NCI-H146 treated with DMSO at 0.1 percent for 48 hours (cell line): Measurements from ENCODE around the gene SCLY.
"Not testable (repeated sequence)": the region's sequence is repeated elsewhere in the genome, so short reads cannot be mapped to it uniquely, and the experiment has no call there.

Experiments used
- DNase-seq: peaks from one replicate; lab custom pipeline; 2025; ENCODE audit not compliant: unreplicated experiment; lab: John Stamatoyannopoulos, UW

SCLY gene

DNA sequence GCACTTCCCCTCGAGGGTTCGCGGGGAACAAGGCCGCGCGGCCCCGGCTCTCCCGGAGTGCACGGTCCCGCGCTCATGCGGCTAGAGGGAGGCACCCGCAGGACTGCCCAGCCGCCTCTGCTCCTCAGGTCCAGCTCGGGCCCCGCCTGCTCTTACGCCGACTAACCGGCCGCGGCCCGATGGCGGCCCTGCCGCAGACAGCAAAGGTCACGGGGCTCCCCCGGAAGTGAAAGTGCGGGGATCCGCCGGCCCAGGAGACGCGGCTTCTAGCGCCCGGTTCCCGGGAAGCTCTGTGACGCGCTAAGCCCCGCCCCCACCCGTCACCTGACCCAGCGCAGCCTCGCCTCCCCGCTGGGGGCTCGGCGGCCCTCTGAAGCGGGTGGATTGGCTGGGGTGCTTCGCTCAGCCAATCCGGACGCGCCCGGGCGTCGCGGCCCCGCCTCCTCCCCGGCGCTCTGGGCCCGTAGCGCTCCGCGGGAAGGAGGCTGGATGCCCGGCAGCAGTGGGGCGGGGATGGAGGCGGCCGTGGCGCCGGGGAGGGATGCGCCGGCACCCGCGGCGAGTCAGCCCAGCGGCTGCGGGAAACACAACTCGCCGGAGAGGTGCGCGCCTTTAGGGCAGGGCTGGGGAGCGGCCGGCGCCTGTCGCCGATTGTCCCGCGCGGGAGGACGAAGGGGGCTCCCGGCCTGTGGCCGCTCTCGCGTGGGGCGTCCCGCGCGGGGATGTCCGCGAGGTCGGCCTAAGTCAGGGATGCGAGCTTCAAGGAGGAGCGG lies at the start of gene SCLY:
SCLY (plus strand) TSS at position 460 of the 773 bp plus-strand sequence; CDS start at position 514, 54 bp downstream.
- DNase-seq, result peak; percentile 94

DNA sequence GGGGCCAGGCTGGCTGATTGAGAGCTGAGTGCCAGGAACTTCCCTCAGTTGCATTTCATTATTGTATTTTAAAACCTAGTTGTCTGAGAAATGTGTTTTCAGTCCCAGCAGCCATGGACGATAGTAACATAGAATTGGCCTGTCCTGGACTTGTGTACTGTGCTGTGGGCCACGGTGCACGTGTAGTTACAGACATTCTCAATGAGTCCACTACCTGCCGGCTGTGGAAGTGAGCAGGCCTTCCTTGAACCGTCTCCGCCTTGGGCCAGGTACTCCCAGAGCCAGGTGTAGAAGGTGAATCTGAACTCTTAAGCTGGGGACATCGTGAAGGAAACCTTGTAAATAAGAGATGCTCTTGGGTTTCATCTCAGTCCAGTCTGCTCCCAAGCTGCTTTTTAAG lies 47.0 kb upstream of the SCLY start:
- DNase-seq, result no peak

DNA sequence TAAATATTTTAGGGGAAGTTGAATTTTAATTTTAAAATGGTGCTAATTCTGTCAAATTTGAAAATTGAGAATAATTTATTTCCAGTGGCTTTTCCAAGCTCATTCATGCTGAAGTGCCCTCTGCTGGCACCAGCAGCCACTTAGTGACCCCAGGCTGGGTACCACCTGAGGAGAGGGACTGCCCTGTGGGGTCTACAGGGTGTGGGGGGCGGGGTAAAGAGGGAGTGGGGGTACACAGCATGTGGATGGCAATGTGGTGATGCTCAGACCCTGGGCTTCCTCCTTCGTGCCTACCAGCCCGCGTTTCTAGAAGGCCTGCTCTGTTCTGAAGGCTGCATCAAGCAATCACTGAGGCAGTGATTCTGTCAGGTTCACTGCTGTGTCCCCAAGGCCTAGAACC lies 45.1 kb upstream of the SCLY start:
- no peak for DNase-seq

- no peak for DNase-seq
These were observed 44.3 kb upstream of the SCLY start for GRCh38 chr2:238016526-238016925.

- DNase-seq, result no peak
These were observed 40.8 kb upstream of the SCLY start for GRCh38 chr2:238019962-238020361.

GRCh38 chr2:238020816-238021215 lies 40.0 kb upstream of the SCLY start:
- DNase-seq, result no peak

GRCh38 chr2:238021327-238021726 lies 39.5 kb upstream of the SCLY start:
- no peak for DNase-seq

GRCh38 chr2:238022594-238023157 lies 38.1 kb upstream of the SCLY start:
- no peak for DNase-seq

GRCh38 chr2:238023608-238024007 lies 37.2 kb upstream of the SCLY start:
- no peak for DNase-seq

DNA sequence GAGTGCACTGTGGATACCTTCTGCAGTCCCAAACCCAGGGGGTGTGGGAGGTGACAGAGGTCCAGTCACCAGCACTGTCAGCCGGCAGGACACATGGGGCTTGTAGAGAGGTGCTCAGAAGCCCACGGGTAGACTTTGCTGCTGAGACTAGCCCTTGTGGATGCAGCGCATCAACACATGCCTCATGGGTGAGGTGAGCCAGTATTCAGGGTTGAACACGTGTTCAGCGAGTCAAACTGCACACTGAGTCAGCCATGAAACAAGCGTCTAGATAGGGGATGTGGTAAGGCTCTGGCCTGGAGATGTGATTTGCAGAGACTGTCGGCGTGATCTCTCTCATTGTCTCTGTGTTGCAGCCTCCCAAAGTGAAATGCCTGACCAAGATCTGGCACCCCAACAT lies 35.8 kb upstream of the SCLY start:
- DNase-seq, result no peak

DNA sequence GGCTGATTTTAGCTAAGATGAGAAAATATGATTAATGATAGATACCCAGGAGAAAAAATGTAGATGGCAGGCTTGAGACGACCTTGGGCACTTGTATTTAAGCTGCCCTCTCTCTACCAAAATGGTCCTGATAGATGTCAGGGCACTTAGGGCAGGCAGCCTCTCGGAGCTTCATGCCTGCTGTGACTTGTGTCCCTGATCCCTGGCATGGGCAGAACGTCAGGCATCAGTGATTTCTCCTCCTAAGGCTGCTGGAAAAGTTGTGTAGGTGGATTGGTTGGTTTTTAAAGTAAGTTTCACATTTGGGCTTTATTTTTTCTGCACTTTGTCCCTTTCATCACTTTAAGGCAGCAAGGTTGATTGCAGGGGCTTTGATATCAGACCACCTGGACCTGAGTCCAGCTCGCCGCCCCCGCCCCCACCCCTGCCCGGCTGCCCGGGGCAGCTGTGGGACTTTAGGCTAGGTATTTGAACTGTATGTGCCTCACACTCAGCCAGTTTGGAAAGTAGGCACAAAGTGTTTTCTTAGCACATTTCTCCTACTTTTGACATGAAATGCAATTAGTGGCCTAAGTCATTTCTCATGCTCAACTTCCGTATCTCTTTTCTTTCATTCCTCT lies 35.0 kb upstream of the SCLY start:
- no peak for DNase-seq

- no peak for DNase-seq
These were observed 33.7 kb upstream of the SCLY start for GRCh38 chr2:238027058-238027457.

DNA sequence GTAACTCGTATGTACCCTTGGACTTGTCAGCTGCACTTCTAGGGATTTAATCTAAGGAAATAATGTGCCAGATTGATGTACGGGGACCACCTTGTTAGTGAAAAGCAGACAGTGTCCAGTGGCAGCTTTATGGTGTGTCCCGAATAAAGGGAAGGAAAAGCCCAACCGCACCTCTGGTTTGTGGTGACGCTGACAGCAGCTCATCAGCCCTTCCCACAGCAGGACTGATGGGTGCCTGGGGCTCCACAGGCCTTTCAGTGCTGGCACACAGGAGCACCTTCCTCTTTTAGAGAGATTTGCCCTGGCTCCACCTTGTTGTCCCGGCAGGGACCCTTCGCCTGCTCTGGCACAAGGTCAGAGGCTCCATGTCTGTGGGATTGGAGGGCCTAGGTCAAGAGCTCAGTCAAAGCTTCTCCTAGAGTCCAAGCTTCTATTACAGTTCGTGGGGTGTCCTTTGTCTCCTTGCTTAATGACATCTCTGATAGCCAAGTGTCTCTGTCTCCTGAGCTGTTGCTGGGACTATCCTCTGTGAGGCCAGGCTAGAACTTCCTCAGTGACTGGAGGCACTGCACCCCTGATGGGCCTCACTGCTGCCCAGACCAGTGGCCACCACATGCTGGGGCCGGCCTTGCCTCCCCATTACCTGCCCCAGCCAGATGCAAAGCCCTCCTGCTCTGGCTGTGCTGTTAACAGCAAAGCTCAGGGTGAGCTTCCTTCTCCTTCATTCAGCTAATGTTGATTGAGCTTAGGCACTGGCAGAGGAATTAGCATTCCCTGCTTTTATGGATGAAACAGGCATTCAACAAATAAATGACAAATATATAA lies 33.0 kb upstream of the SCLY start:
- no peak for DNase-seq

- no peak for DNase-seq
These were observed 30.9 kb upstream of the SCLY start for GRCh38 chr2:238029853-238030252.

- DNase-seq, result no peak
These were observed 30.2 kb upstream of the SCLY start for GRCh38 chr2:238030422-238031155.

DNA sequence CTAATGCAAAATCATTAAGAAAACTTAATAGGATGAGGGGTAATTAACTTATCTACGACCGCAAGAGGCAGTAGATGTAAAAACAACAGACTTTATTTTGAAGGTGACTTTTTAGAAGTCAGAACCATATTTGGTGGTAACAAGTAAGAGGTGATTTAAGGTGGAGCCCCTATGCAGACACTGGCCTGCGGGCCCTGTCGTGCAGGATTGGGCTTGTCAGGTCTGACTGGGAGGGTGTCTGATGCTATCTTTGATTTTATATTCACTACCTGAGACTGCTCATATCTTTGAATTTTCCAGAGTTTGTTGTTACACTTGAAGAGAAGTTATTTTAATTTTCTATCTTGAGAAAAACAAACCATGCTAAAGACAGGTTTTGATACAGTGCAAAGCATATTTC lies 29.1 kb upstream of the SCLY start:
- no peak for DNase-seq

DNA sequence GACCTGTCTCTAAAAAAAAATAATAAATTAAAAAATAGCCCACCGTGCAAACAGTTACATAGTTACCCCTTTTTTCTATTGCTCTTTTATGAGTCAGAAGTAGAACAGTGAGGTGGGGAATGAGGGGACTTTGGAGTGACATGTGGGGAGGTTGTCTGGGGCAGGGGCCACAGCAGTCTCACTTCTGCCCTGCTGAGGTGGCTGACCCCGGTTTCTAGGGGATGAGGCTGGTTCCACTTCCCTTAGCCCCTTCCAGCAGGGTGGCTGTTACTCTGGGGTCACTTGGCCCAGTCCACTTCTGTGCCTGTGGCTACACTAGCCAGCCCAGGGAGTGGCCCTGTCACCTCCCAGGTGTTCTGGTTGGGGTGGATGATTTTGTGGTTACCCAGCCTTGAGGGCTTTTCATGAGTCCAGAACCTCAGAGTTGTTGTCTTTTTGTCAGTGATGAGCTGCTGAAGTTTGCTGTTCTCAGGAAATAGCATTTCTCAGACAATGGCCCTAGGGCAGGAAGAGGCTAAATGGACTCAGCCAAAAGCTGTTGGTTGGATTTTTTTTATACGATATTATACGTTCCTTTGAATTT lies 28.0 kb upstream of the SCLY start:
- no peak for DNase-seq

- not testable (repeated sequence) for DNase-seq
These were observed 26.8 kb upstream of the SCLY start for GRCh38 chr2:238033991-238034390.

DNA sequence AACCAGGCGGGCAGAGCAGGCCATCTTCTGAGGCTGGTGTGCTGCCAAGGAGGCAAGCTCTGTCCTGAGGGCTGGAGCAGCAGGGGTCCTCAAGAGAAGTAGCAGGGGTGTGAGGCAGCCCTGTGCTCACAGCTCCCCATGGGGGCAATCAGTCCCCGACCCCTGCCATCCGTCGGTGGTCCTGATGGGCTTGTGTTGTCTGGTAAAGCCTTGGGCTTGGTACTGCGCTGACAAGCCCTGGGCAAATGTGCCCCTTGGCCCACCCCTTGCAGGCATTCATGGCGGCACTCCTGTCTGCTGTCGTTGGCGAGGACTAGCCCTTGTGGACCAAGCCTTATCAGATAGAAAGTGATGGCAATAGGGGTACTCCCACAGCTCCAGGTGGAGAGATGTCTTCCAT lies 22.6 kb upstream of the SCLY start:
- DNase-seq, result no peak

GRCh38 chr2:238039151-238039550 lies 21.6 kb upstream of the SCLY start:
- DNase-seq, result no peak

DNA sequence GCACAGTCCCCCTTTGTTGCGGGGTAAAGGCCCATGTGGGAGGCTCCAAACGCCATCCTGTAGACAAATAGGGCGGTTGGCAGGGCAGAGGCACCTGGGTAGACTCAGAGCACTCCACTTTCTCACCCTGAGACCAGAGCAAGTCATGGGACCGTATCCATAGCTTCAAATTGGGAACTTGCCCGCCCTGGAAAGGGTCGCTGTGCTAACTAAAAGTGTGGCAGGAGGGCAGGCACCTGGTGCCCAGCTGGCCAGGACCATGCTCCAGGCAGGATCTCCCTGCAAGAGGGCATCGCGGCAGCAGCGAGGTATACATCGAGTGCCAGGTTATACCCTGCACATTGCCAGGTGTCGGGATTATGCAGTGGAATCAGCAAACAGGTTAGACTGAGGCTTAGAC lies 20.8 kb upstream of the SCLY start:
- DNase-seq, result no peak
